ENCODE measurements around the gene CACNA2D3. TPM values are rescaled to one million over a fixed set of nuclear protein-coding genes. Genes with fewer than 3 reads are reported as not detected.

CACNA2D3 gene
- total RNA-seq, 1 donor from 2014 or later = 7.3 TPM

GRCh38 chr3:54427941-54428871, 305.9 kb downstream of the CACNA2D3 start:
- no peaks in the 10 kb centered on the region for H3K4me1 ChIP-seq
- no peaks in the 10 kb centered on the region for H3K9me3 ChIP-seq
- H3K36me3 ChIP-seq = no peaks in the 10 kb centered on the region
- H3K4me3 ChIP-seq = no peak overlapping the region
- intact Hi-C loops (cut with DNase I) = no loop called here
- ATAC-seq (peak; percentile 73), DNase-seq (no peak)
- peak; percentile 80 for TF ChIP-seq CTCF (IDR thresholded peaks at IDR 0.05)
- H3K27me3 ChIP-seq = no peaks in the 10 kb centered on the region
- H3K27ac ChIP-seq = no peak overlapping the region

- Histone ChIP-seq H3K4me1 (no peaks in the 10 kb centered on the region), H3K9me3 (no peaks in the 10 kb centered on the region), H3K27ac (no peak overlapping the region), H3K27me3 (no peaks in the 10 kb centered on the region), H3K4me3 (no peak overlapping the region), H3K36me3 (no peaks in the 10 kb centered on the region)
- ATAC-seq (no peak), DNase-seq (no peak)
- TF ChIP-seq CTCF (IDR thresholded peaks at IDR 0.05) = no peak
- intact Hi-C loops (cut with DNase I) = no loop called here
These were observed 310.6 kb downstream of the CACNA2D3 start for GRCh38 chr3:54432975-54433374.

- no peaks in the 10 kb centered on the region for H3K9me3 ChIP-seq
- intact Hi-C loops (cut with DNase I) = no loop called here
- H3K4me1 ChIP-seq = no peaks in the 10 kb centered on the region
- no peaks in the 10 kb centered on the region for H3K27me3 ChIP-seq
- H3K27ac ChIP-seq = no peak overlapping the region
- no peak for ATAC-seq
- DNase-seq = no peak
- H3K4me3 ChIP-seq = no peak overlapping the region
- TF ChIP-seq CTCF (IDR thresholded peaks at IDR 0.05) = no peak
- H3K36me3 ChIP-seq = no peaks in the 10 kb centered on the region
These were observed 311.5 kb downstream of the CACNA2D3 start for GRCh38 chr3:54433846-54434245.

GRCh38 chr3:54434756-54435155, 312.4 kb downstream of the CACNA2D3 start:
- Histone ChIP-seq H3K27me3 (no peaks in the 10 kb centered on the region), H3K9me3 (no peaks in the 10 kb centered on the region), H3K27ac (no peak overlapping the region), H3K4me3 (no peak overlapping the region), H3K4me1 (no peaks in the 10 kb centered on the region), H3K36me3 (no peaks in the 10 kb centered on the region)
- intact Hi-C loops (cut with DNase I) = no loop called here
- no peak for DNase-seq
- no peak for ATAC-seq
- TF ChIP-seq CTCF (IDR thresholded peaks at IDR 0.05) = no peak

- no peaks in the 10 kb centered on the region for H3K9me3 ChIP-seq
- DNase-seq (no peak), ATAC-seq (no peak)
- H3K4me1 ChIP-seq = no peaks in the 10 kb centered on the region
- no peak for TF ChIP-seq CTCF (IDR thresholded peaks at IDR 0.05)
- intact Hi-C loops (cut with DNase I) = no loop called here
- H3K4me3 ChIP-seq = no peak overlapping the region
- H3K27me3 ChIP-seq = no peaks in the 10 kb centered on the region
- no peak overlapping the region for H3K27ac ChIP-seq
- H3K36me3 ChIP-seq = no peaks in the 10 kb centered on the region
These were observed 314.9 kb downstream of the CACNA2D3 start for GRCh38 chr3:54437271-54437670.

Measured in upper lobe of right lung (tissue), 1 donor.